ENCODE results near the gene SERINC3. TPM values are rescaled to one million over a fixed set of nuclear protein-coding genes. Genes with fewer than 3 reads are reported as not detected.

Gene SERINC3
- total RNA-seq, 1 donor from 2014 or later: 94.3 TPM

GRCh38 chr20:44464514-44464913 lies 57.4 kb downstream of the SERINC3 start:
- H3K9me3 Mint-ChIP-seq (ENCODE audit: unreplicated experiment): peaks cover 3% of the 10 kb centered on the region
- no peak for TF ChIP-seq EZH2 (IDR thresholded peaks at IDR 0.05; ENCODE audit: insufficient read depth, low read length)
- TF ChIP-seq CTCF (IDR thresholded peaks at IDR 0.05; ENCODE audit: insufficient read depth, low read depth, low read length): no peak
- H3K27me3 ChIP-seq (ENCODE audit: insufficient read depth, low read length): peaks cover 6% of the 10 kb centered on the region
- FAIRE-seq (no peak), DNase-seq (ENCODE audit: low read depth) (no peak)
- no peaks in the 10 kb centered on the region for H3K9me3 ChIP-seq (ENCODE audit: insufficient read depth, low read depth, low read length)
- H3K4me2 ChIP-seq (ENCODE audit: low read length): no peak overlapping the region
- no peaks in the 10 kb centered on the region for H4K20me1 ChIP-seq (ENCODE audit: insufficient read depth, low read length)
- H3K4me3 Mint-ChIP-seq (ENCODE audit: unreplicated experiment): no peak overlapping the region
- peaks cover 12% of the 10 kb centered on the region for H3K27me3 Mint-ChIP-seq (ENCODE audit: low read depth, unreplicated experiment)
- H3K4me1 ChIP-seq (ENCODE audit: insufficient read depth, low read length): no peaks in the 10 kb centered on the region
- H3K79me2 ChIP-seq (ENCODE audit: insufficient read depth, low read length): no peaks in the 10 kb centered on the region
- H3K36me3 Mint-ChIP-seq (ENCODE audit: low read depth, unreplicated experiment): no peaks in the 10 kb centered on the region
- no peak overlapping the region for H3K4me3 ChIP-seq (ENCODE audit: insufficient read depth, low read depth, low read length)
- no peak overlapping the region for H2AFZ ChIP-seq (ENCODE audit: low read depth, low read length)
- H3K4me1 Mint-ChIP-seq (ENCODE audit: low read depth, unreplicated experiment): no peaks in the 10 kb centered on the region
- no peak overlapping the region for H3K27ac Mint-ChIP-seq (ENCODE audit: unreplicated experiment)
- H3K9ac ChIP-seq (ENCODE audit: low read length): no peak overlapping the region
- H3K27ac ChIP-seq (ENCODE audit: low read depth, low read length): no peak overlapping the region
- H3K36me3 ChIP-seq (ENCODE audit: insufficient read depth, low read length): no peaks in the 10 kb centered on the region

- no peak overlapping the region for H2AFZ ChIP-seq (ENCODE audit: low read depth, low read length)
- Mint-ChIP-seq H3K9me3 (ENCODE audit: unreplicated experiment) (peaks cover 3% of the 10 kb centered on the region), H3K27ac (ENCODE audit: unreplicated experiment) (no peak overlapping the region), H3K4me3 (ENCODE audit: unreplicated experiment) (no peak overlapping the region), H3K4me1 (ENCODE audit: low read depth, unreplicated experiment) (no peaks in the 10 kb centered on the region), H3K27me3 (ENCODE audit: low read depth, unreplicated experiment) (peaks cover 12% of the 10 kb centered on the region), H3K36me3 (ENCODE audit: low read depth, unreplicated experiment) (no peaks in the 10 kb centered on the region)
- no peaks in the 10 kb centered on the region for H4K20me1 ChIP-seq (ENCODE audit: insufficient read depth, low read length)
- H3K27ac ChIP-seq (ENCODE audit: low read depth, low read length): no peak overlapping the region
- no peaks in the 10 kb centered on the region for H3K36me3 ChIP-seq (ENCODE audit: insufficient read depth, low read length)
- DNase-seq (ENCODE audit: low read depth): no peak
- H3K4me2 ChIP-seq (ENCODE audit: low read length): no peak overlapping the region
- no peak overlapping the region for H3K9ac ChIP-seq (ENCODE audit: low read length)
- no peak for FAIRE-seq
- H3K27me3 ChIP-seq (ENCODE audit: insufficient read depth, low read length): peaks cover 8% of the 10 kb centered on the region
- no peaks in the 10 kb centered on the region for H3K79me2 ChIP-seq (ENCODE audit: insufficient read depth, low read length)
- H3K4me3 ChIP-seq (ENCODE audit: insufficient read depth, low read depth, low read length): no peak overlapping the region
- TF ChIP-seq EZH2 (IDR thresholded peaks at IDR 0.05; ENCODE audit: insufficient read depth, low read length) (no peak), CTCF (IDR thresholded peaks at IDR 0.05; ENCODE audit: insufficient read depth, low read depth, low read length) (no peak)
- no peaks in the 10 kb centered on the region for H3K9me3 ChIP-seq (ENCODE audit: insufficient read depth, low read depth, low read length)
- H3K4me1 ChIP-seq (ENCODE audit: insufficient read depth, low read length): no peaks in the 10 kb centered on the region
Observed at GRCh38 chr20:44463466-44463865, 58.4 kb downstream of the SERINC3 start.

GRCh38 chr20:44461803-44462174 lies 60.1 kb downstream of the SERINC3 start:
- Histone ChIP-seq H3K27me3 (ENCODE audit: insufficient read depth, low read length) (peaks cover 8% of the 10 kb centered on the region), H3K27ac (ENCODE audit: low read depth, low read length) (no peak overlapping the region), H3K9ac (ENCODE audit: low read length) (no peak overlapping the region), H3K4me1 (ENCODE audit: insufficient read depth, low read length) (no peaks in the 10 kb centered on the region), H3K4me3 (ENCODE audit: insufficient read depth, low read depth, low read length) (no peak overlapping the region), H3K4me2 (ENCODE audit: low read length) (no peak overlapping the region), H3K9me3 (ENCODE audit: insufficient read depth, low read depth, low read length) (no peaks in the 10 kb centered on the region), H4K20me1 (ENCODE audit: insufficient read depth, low read length) (no peaks in the 10 kb centered on the region), H2AFZ (ENCODE audit: low read depth, low read length) (no peak overlapping the region), H3K79me2 (ENCODE audit: insufficient read depth, low read length) (no peaks in the 10 kb centered on the region), H3K36me3 (ENCODE audit: insufficient read depth, low read length) (no peaks in the 10 kb centered on the region)
- peaks cover 2% of the 10 kb centered on the region for H3K9me3 Mint-ChIP-seq (ENCODE audit: unreplicated experiment)
- no peak for DNase-seq (ENCODE audit: low read depth)
- H3K4me3 Mint-ChIP-seq (ENCODE audit: unreplicated experiment): no peak overlapping the region
- FAIRE-seq: no peak
- no peak overlapping the region for H3K27ac Mint-ChIP-seq (ENCODE audit: unreplicated experiment)
- TF ChIP-seq EZH2 (IDR thresholded peaks at IDR 0.05; ENCODE audit: insufficient read depth, low read length) (no peak), CTCF (IDR thresholded peaks at IDR 0.05; ENCODE audit: insufficient read depth, low read depth, low read length) (no peak)
- no peaks in the 10 kb centered on the region for H3K36me3 Mint-ChIP-seq (ENCODE audit: low read depth, unreplicated experiment)
- no peaks in the 10 kb centered on the region for H3K4me1 Mint-ChIP-seq (ENCODE audit: low read depth, unreplicated experiment)
- peaks cover 13% of the 10 kb centered on the region for H3K27me3 Mint-ChIP-seq (ENCODE audit: low read depth, unreplicated experiment)

All from astrocyte (in vitro differentiated cells and primary cell).